Esophagus (tissue), 2 donors: ENCODE measurements around the gene SYTL3. TPM values are rescaled to one million over a fixed set of nuclear protein-coding genes. Genes with fewer than 3 reads are reported as not detected.

Experiments used
- H3K27ac ChIP-seq, 2 donors: one replicate each; pipeline ENCODE4 v1.5.1; 2013; ENCODE audit warnings: low read depth in 2 of 2, mild to moderate bottlenecking in 2 of 2, inconsistent platforms in 1 of 2, low read length in 1 of 2, moderate library complexity in 1 of 2
- H3K27me3 ChIP-seq, 2 donors: one replicate each; pipeline ENCODE4 v1.6.1; 2013; ENCODE audit warnings: low read length in 2 of 2, control low read depth in 1 of 2, mild to moderate bottlenecking in 1 of 2; ENCODE audit not compliant: insufficient read depth in 2 of 2, control insufficient read depth in 1 of 2
- H3K36me3 ChIP-seq, 2 donors: one replicate each; pipeline ENCODE4 v1.6.1; 2013; ENCODE audit warnings: low read length in 1 of 2; ENCODE audit not compliant: control insufficient read depth in 2 of 2, insufficient read depth in 2 of 2
- H3K4me1 ChIP-seq, 2 donors: one replicate each; pipeline ENCODE4 v1.6.1; 2013; ENCODE audit warnings: low read length in 1 of 2; ENCODE audit not compliant: control insufficient read depth in 2 of 2, insufficient read depth in 2 of 2
- H3K4me3 ChIP-seq, 2 donors: one replicate each; pipeline ENCODE4 v1.5.1; 2013; ENCODE audit warnings: low read length in 2 of 2, mild to moderate bottlenecking in 2 of 2, low read depth in 1 of 2, moderate library complexity in 1 of 2
- H3K9me3 ChIP-seq, 2 donors: one replicate each; pipeline ENCODE4 v1.6.1; 2013; ENCODE audit warnings: mild to moderate bottlenecking in 2 of 2, low read depth in 1 of 2, low read length in 1 of 2, moderate library complexity in 1 of 2; ENCODE audit not compliant: control insufficient read depth in 2 of 2, insufficient read depth in 1 of 2
- WGBS, 2 donors: extraction: QIAGEN DNeasy Blood & Tissue Kit; methylation state at CpG; one replicate each; pipeline ENCODE4 v1.1.7; 2013; 5-methylcytosine and 5-hydroxymethylcytosine counted together
- polyA plus RNA-seq, 2 donors: library from polyadenylated mRNA; stranded (reverse); fragments of 200-250 nt; gene quantifications; one replicate each; pipeline ENCODE4 v1.2.3, GENCODE V29; 2013
- donor health status: healthy with polysubstance abuse.
- donor health status: Bipolar disorder and iron deficiency.

Gene SYTL3
- polyA plus RNA-seq, 2 donors, result 2.4 to 2.6 TPM

GRCh38 chr6:158621694-158622544 lies 27.9 kb upstream of the SYTL3 start:
- no peak overlapping the region for H3K4me3 ChIP-seq
- H3K27me3 ChIP-seq, result no peaks in the 10 kb centered on the region
- no peaks in the 10 kb centered on the region for H3K9me3 ChIP-seq
- H3K27ac ChIP-seq, result no peak overlapping the region
- no peaks in the 10 kb centered on the region for H3K4me1 ChIP-seq
- WGBS, 2 donors, result 92 to 94% methylated on average over 25 of the region's 25 CpGs
- H3K36me3 ChIP-seq, result peaks cover 5 to 42% of the 10 kb centered on the region in 2 donors

- Histone ChIP-seq H3K4me3 (no peak overlapping the region), H3K36me3 (peaks cover 5 to 48% of the 10 kb centered on the region in 2 donors), H3K9me3 (no peaks in the 10 kb centered on the region), H3K27ac (no peak overlapping the region), H3K27me3 (no peaks in the 10 kb centered on the region), H3K4me1 (no peaks in the 10 kb centered on the region)
- 81 to 90% methylated on average over 10 of the region's 10 CpGs for WGBS, 2 donors
These were observed 27.2 kb upstream of the SYTL3 start for GRCh38 chr6:158622545-158623190.

- no peak overlapping the region for H3K4me3 ChIP-seq
- H3K27me3 ChIP-seq, result no peaks in the 10 kb centered on the region
- no peak overlapping the region for H3K27ac ChIP-seq
- H3K9me3 ChIP-seq, result no peaks in the 10 kb centered on the region
- peaks cover 5 to 58% of the 10 kb centered on the region in 2 donors for H3K36me3 ChIP-seq
- WGBS, 2 donors, result 92 to 94% methylated on average over 25 of the region's 25 CpGs
- peaks cover 0 to 3% of the 10 kb centered on the region in 2 donors for H3K4me1 ChIP-seq
These were observed 24.9 kb upstream of the SYTL3 start for GRCh38 chr6:158624684-158625682.

- H3K9me3 ChIP-seq, result no peaks in the 10 kb centered on the region
- WGBS, 2 donors, result 89 to 90% methylated on average over 15 of the region's 15 CpGs
- no peaks in the 10 kb centered on the region for H3K27me3 ChIP-seq
- peaks cover 0 to 6% of the 10 kb centered on the region in 2 donors for H3K4me1 ChIP-seq
- no peak overlapping the region for H3K4me3 ChIP-seq
- H3K27ac ChIP-seq, result no peak overlapping the region
- H3K36me3 ChIP-seq, result peaks cover 5 to 53% of the 10 kb centered on the region in 2 donors
These were observed 24.0 kb upstream of the SYTL3 start for GRCh38 chr6:158625881-158626305.

GRCh38 chr6:158626360-158627167 lies 23.3 kb upstream of the SYTL3 start:
- H3K27ac ChIP-seq, result no peak overlapping the region
- H3K4me1 ChIP-seq, result peaks cover 0 to 8% of the 10 kb centered on the region in 2 donors
- 80 to 84% methylated on average over 6 of the region's 6 CpGs for WGBS, 2 donors
- H3K36me3 ChIP-seq, result peaks cover 5 to 46% of the 10 kb centered on the region in 2 donors
- no peak overlapping the region for H3K4me3 ChIP-seq
- H3K9me3 ChIP-seq, result no peaks in the 10 kb centered on the region
- H3K27me3 ChIP-seq, result no peaks in the 10 kb centered on the region

- no peaks in the 10 kb centered on the region for H3K9me3 ChIP-seq
- H3K27ac ChIP-seq, result no peak overlapping the region
- peaks cover 5 to 43% of the 10 kb centered on the region in 2 donors for H3K36me3 ChIP-seq
- whole genome bisulfite sequencing, 2 donors, result 91 to 92% methylated on average over 20 of the region's 20 CpGs
- no peak overlapping the region for H3K4me3 ChIP-seq
- peaks cover 0 to 8% of the 10 kb centered on the region in 2 donors for H3K4me1 ChIP-seq
- no peaks in the 10 kb centered on the region for H3K27me3 ChIP-seq
These were observed 22.5 kb upstream of the SYTL3 start for GRCh38 chr6:158627168-158627939.

- H3K36me3 ChIP-seq, result peaks cover 5 to 40% of the 10 kb centered on the region in 2 donors
- WGBS, 2 donors, result 76 to 90% methylated on average over 9 of the region's 9 CpGs
- H3K27ac ChIP-seq, result no peak overlapping the region
- no peaks in the 10 kb centered on the region for H3K27me3 ChIP-seq
- H3K4me3 ChIP-seq, result no peak overlapping the region
- H3K9me3 ChIP-seq, result no peaks in the 10 kb centered on the region
- peaks cover 0 to 8% of the 10 kb centered on the region in 2 donors for H3K4me1 ChIP-seq
These were observed 22.0 kb upstream of the SYTL3 start for GRCh38 chr6:158627940-158628211.

- Histone ChIP-seq H3K36me3 (peaks cover 5 to 39% of the 10 kb centered on the region in 2 donors), H3K9me3 (no peaks in the 10 kb centered on the region), H3K4me3 (no peak overlapping the region), H3K4me1 (peaks cover 0 to 8% of the 10 kb centered on the region in 2 donors), H3K27ac (no peak overlapping the region), H3K27me3 (no peaks in the 10 kb centered on the region)
- 79 to 87% methylated on average over 17 of the region's 17 CpGs for WGBS, 2 donors
These were observed 21.3 kb upstream of the SYTL3 start for GRCh38 chr6:158628542-158628941.
